Amygdala (tissue), 56 donors: ENCODE data around the gene PEX16.
A peak's percentile ranks its signal among the peaks of the same experiment; 100 is the strongest.

Experiments used
- DNase-seq, 56 donors: peaks; one replicate each; lab custom pipeline; 2025; lab: John Stamatoyannopoulos, UW

PEX16 gene

DNA sequence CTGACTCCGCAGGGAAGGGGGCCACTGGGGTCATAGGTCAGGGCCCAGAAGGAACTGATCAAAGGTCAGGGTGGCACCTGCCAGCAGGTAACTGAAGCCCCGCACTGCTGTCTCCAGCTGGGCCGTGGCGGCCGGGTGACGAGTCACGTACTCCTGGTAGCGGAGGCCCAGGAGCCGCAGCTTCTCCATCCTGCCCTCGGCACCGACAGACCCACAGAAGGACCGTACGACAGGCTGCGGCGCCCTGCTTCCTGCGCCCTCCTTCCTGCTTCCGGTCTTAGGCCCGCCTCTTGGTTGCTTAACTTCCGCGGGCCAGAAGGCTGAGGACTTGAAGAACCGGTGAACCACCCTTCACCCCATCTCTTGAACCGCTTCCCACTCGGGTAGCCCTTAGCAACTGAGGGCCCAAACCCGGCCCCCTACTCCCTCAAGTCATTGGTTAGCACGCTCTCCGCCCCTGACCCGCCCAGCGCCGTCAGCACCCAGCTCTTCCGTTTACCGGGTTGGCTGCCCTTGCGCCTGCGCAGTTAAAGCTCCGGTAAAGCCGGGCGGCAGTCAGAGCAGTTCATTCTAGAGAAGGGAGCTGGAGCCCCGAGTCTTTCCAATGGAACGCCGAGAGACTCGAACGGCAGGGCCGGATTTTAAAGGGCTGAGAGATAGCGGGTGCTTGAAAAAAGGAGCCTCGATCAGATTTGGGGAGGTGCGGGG, at the start of gene PEX16:
Gene PEX16, minus strand, starts transcription at position 255 of the 708 bp plus-strand sequence. Its CDS starts 66 bp downstream, at position 189.
- peak; percentile 74 to 98 (median 95) for DNase-seq

GRCh38 chr11:45964911-45965389, 47.3 kb upstream of the PEX16 start:
- peak in 42 of 56 donors; percentile 6 to 73 (median 36) for DNase-seq

DNA sequence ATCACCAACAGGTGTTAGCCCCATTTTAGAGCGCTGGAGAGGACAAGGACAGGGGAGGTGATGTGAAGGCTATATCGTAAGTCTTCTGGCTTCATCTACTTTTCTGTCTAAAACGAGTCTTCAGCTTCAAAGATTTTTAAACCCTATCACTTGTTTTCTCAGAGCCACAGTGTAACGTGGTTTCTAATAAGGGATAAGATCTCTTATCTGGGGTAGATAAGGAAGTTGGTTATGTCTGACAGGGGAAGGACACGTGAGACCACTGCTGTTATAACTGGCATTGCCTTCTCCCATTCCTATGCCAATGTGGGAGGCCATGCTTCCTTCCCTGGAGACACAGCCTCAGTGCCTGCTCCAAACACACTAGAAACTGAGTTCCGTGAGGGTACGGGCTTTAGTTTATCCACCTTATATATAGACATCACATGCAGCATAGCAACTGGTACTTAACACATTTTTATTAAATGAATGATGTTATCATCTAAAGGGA, 44.1 kb upstream of the PEX16 start:
- no peak for DNase-seq

DNA sequence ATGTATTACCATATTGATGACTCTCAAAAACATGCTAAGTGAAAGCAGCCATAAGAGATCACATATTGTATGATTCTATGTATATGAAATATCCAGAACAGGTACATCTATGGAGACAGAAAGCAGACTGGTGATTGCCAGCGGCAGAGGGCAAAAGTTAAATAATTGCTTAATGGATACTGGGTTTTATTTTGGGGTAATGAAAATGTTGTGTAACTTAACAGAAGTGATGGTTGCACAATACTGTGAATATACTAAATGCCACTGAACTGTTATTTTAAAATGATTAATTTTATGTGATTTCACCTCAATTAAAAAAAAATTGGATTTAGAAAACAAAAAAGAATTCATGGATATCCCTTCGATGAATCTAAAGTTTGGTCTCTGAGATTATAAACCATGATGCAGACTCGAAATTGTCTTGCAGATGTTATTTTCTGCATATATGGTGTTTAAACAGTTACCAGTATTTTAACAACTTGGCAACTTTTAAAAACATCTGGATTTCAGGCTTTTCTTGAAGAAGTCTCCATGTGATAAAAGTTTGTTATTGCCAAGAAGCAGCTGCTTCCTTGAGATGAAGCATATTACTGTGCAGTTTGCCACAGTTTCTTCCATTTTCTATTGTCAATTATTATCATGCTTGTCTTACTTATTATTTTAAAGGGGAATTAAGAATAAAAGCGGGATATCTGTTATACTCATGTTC, 42.9 kb upstream of the PEX16 start:
- no peak for DNase-seq

DNA sequence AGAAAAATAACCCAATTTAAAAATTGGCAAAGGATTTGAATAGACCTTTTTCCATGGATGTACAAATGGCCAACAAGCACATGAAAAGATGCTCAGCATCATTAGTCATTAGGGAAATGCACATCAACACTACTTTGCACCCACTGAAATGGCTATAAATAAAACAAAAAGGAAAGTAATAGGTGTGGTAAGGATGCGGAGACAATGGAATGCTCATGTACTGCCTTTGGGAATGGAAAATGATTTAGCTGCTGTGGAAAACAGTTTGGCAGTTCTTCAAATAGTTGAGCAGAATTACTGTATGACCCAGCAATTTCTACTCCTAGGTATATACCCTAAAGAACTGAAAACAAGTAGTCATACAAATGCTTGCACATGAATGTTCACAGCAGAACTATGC, 42.2 kb upstream of the PEX16 start:
- DNase-seq: no peak

DNA sequence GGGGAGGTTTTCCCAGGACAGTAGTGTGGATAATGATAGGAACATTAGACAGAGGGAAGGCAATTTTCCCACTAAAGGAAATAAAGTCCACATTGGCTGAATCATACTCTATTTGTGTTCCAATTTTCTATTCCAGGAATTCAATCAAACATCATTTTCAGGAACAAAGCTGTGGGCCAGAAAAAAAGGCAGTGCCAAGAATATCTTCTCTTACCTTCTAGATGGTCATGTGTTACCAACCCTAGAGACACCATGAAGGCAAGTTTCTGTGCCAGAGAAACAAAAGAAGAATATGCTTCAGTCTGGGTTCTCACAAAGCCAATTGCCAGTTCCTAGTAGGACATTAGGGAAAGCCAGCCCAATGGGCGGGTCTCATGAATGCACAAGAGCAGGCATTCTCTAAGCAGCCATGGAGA, 32.3 kb upstream of the PEX16 start:
- DNase-seq: peak in 5 of 56 donors; percentile 17 to 26 (median 25)

DNA sequence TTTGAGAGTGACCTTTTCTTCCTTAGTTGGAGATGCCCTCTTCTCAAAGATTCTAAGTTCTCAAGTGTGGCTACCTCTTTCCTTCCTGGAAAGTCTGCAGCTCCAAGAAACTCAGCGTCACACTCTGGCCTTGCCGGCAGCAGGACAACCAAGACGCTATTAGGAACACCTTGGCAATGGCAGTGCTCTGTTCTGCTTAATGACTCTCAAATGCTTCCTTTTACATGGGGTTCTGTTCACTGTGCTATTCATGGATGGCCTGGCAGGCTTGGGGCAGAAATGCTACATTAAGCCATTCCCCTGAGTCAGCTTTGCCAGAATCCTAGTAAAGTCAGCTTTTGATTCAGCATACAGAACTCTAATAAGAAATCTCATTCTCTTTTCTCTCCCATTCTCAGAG, 30.7 kb upstream of the PEX16 start:
- peak in 23 of 56 donors; percentile 9 to 80 (median 36) for DNase-seq

GRCh38 chr11:45947885-45948284, 30.2 kb upstream of the PEX16 start:
- no peak for DNase-seq

DNA sequence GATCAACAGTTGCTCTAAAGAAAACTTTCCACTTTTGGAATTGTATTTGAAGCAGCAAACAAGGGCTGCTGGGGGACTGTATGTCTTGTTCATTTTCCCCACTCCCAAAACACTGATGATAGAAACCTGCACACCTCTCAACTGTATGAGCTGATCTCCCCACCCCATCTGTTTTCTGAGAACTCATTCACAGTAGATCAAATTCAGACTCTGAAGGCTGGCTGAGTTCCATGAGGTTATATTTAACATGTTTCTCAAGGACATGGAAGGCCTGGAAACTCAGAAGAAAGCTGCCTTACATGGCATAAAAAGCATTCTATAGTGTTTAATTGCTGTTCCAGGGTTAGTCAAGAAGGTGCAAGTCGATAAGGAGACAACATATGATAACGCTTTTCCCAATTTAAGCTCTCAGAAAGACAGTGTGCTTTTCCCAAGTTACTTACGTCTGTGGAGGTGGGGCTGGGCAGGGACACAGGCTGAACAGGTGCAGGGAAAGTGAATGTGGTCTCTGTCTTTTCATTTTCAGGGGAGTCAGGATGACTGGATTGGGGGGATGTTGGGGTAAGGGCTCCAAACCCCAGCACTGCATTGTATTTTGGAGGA, 27.8 kb upstream of the PEX16 start:
- no peak for DNase-seq

DNA sequence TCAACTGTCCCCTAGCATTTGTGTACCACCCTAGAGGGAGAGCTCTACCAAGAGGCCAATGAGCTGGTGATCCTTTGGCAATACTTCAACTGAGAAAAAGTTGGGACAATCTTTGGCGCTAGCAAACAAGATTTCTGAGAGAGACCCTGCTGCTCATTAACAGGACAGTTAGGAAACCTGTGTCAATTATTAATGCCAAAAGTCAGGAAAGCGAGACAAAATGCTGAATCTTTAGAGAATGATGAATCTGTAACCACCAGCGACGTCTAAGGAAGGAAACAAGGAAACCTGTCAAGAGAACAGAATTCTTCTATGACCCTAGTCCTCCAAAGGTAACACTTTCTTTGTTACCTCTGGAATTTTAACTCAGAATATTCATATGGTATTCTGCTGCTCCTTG, 24.7 kb upstream of the PEX16 start:
- no peak for DNase-seq

- no peak for DNase-seq
Measured at GRCh38 chr11:45941285-45941684, 23.6 kb upstream of the PEX16 start.

DNA sequence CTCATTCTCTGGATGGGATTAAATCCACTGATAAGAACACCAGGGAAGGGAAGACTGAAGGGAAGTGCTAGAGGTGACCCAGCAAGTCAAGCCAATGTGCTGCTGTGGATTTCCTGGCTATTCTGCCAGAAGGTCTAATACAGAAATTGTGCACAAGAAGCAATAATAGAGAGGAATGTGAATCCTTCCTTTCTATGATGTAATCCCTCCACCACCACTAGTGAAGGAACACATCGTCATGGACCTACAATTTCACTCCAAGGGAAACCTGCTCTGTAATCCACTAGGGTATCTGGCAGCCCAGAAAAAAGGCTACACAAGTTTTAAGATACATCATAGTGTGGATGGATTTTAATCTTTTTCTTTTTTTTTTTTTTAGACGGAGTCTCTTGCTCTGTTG, 22.2 kb upstream of the PEX16 start:
- DNase-seq: no peak

- DNase-seq: no peak
Measured at GRCh38 chr11:45937916-45938315, 20.2 kb upstream of the PEX16 start.

- no peak for DNase-seq
Measured at GRCh38 chr11:45936511-45937054, 18.9 kb upstream of the PEX16 start.

DNA sequence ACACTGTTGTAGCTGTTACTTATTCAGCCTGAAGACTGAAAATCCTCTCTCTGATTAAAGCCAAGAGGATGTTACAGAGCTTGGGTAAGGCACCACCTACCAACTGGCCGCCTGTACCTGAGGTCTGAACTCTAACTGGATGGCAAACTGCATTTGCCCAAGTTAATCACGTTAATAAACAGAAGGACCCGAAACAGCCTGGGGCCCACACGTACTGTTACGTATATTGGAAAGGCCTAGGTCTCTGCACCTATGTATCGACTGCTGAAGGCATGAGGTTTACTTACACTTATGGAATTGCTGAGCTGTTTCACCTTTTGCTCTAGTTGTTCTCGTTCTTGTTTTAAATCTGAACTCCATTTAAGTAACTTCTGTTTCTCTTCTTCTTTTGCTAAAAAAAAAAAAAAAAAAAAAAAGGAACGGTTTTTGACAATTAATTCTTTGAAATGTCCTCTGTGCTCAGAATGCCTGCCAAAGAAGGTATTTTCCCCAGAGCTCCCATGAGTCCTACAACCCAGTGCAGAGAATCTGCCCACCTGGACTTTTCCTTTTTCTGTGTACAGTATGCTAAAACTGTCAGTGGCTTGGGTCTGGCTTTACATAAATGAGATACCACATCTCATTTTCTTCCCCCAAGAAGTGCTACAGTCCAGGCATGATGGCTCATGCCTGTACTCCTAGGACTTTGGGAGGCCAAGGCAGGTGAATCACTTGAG, 17.8 kb upstream of the PEX16 start:
- no peak for DNase-seq

GRCh38 chr11:45934580-45935318, 17.1 kb upstream of the PEX16 start:
- no peak for DNase-seq

GRCh38 chr11:45933846-45934579, 16.3 kb upstream of the PEX16 start:
- no peak for DNase-seq

GRCh38 chr11:45933131-45933831, 15.6 kb upstream of the PEX16 start:
- peak in 1 of 56 donors; percentile 16 for DNase-seq
